ENCODE measurements around the gene PSME3IP1. TPM values are rescaled to one million over a fixed set of nuclear protein-coding genes. Genes with fewer than 3 reads are reported as not detected.

PSME3IP1 gene
- total and polyA plus RNA-seq, 2 experiments from 2014 or later, result 78.0 to 105 TPM

DNA sequence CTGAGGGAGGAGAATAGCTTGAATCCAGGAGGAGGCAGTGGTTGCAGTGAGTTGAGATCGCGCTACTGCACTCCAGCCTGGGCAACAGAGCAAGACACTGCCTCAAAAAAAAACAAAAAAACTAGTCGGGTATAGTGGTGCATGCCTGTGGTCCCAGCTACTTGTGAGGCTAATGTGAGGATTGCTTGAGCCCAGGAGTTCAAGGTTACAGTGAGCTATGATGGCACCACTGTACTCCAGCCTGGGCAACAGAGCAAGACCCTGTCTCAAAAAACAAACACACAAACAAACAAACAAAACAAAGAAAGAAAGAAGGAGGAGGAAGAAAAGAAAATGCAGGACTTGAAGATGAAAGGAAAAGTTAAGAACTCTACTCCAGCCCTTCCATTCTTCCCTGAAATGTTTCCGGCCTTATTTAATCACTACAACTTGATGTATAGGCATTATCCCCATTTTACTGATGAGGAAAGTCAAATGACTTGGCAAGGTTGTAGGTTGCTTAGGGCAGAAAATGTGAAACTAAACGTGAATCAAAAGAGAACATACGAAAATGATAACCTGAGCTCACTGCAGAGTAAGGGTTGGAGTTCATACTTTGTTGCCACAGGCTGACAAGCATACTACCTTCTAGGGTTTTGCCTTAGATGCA is 30.0 kb downstream of the PSME3IP1 start:
- no peak for ATAC-seq
- Histone ChIP-seq H3K9me2 (ENCODE audit: insufficient read depth) (no peaks in the 10 kb centered on the region), H3K27ac (ENCODE audit: low read depth) (no peak overlapping the region), H4K20me1 (replicated peaks; ENCODE audit: insufficient read depth) (no peaks in the 10 kb centered on the region), H3K27me3 (ENCODE audit: insufficient read depth) (no peaks in the 10 kb centered on the region), H3K79me2 (replicated peaks; ENCODE audit: insufficient read depth) (no peaks in the 10 kb centered on the region), H3K4me3 (no peak overlapping the region), H3K36me3 (ENCODE audit: insufficient read depth) (peaks cover 19% of the 10 kb centered on the region), H3K4me2 (no peak overlapping the region), H3K4me1 (ENCODE audit: insufficient read depth) (peaks cover 24% of the 10 kb centered on the region), H2AFZ (no peak overlapping the region), H3F3A (replicated peaks; ENCODE audit: low read depth) (no peaks in the 10 kb centered on the region)
- Mint-ChIP-seq H3K4me1 (peaks cover 39% of the 10 kb centered on the region), H3K27ac (no peak overlapping the region), H3K36me3 (ENCODE audit: low read depth) (peaks cover 68% of the 10 kb centered on the region), H3K4me3 (no peak overlapping the region), H3K27me3 (ENCODE audit: insufficient read depth, low read depth, poor library complexity) (peaks cover 4% of the 10 kb centered on the region), H3K9me3 (no peaks in the 10 kb centered on the region)
- TF ChIP-seq, protein P1, sequence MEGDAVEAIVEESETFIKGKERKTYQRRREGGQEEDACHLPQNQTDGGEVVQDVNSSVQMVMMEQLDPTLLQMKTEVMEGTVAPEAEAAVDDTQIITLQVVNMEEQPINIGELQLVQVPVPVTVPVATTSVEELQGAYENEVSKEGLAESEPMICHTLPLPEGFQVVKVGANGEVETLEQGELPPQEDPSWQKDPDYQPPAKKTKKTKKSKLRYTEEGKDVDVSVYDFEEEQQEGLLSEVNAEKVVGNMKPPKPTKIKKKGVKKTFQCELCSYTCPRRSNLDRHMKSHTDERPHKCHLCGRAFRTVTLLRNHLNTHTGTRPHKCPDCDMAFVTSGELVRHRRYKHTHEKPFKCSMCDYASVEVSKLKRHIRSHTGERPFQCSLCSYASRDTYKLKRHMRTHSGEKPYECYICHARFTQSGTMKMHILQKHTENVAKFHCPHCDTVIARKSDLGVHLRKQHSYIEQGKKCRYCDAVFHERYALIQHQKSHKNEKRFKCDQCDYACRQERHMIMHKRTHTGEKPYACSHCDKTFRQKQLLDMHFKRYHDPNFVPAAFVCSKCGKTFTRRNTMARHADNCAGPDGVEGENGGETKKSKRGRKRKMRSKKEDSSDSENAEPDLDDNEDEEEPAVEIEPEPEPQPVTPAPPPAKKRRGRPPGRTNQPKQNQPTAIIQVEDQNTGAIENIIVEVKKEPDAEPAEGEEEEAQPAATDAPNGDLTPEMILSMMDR (conservative IDR thresholded peaks at IDR 0.05; ENCODE audit: low read depth in 2 of 2), result no peak
- TF ChIP-seq ZNF114 (CRISPR knock-in tag; IDR thresholded peaks at IDR 0.05) (no peak), EZH2phosphoT487 (IDR thresholded peaks at IDR 0.05; ENCODE audit: unreplicated experiment) (no peak), REST (IDR thresholded peaks at IDR 0.05; ENCODE audit: unreplicated experiment) (no peak), JUNB (IDR thresholded peaks at IDR 0.05; ENCODE audit: unreplicated experiment) (no peak), ZNF331 (CRISPR knock-in tag; IDR thresholded peaks at IDR 0.05; ENCODE audit: low read depth) (no peak)
- TF ChIP-seq, protein P2, sequence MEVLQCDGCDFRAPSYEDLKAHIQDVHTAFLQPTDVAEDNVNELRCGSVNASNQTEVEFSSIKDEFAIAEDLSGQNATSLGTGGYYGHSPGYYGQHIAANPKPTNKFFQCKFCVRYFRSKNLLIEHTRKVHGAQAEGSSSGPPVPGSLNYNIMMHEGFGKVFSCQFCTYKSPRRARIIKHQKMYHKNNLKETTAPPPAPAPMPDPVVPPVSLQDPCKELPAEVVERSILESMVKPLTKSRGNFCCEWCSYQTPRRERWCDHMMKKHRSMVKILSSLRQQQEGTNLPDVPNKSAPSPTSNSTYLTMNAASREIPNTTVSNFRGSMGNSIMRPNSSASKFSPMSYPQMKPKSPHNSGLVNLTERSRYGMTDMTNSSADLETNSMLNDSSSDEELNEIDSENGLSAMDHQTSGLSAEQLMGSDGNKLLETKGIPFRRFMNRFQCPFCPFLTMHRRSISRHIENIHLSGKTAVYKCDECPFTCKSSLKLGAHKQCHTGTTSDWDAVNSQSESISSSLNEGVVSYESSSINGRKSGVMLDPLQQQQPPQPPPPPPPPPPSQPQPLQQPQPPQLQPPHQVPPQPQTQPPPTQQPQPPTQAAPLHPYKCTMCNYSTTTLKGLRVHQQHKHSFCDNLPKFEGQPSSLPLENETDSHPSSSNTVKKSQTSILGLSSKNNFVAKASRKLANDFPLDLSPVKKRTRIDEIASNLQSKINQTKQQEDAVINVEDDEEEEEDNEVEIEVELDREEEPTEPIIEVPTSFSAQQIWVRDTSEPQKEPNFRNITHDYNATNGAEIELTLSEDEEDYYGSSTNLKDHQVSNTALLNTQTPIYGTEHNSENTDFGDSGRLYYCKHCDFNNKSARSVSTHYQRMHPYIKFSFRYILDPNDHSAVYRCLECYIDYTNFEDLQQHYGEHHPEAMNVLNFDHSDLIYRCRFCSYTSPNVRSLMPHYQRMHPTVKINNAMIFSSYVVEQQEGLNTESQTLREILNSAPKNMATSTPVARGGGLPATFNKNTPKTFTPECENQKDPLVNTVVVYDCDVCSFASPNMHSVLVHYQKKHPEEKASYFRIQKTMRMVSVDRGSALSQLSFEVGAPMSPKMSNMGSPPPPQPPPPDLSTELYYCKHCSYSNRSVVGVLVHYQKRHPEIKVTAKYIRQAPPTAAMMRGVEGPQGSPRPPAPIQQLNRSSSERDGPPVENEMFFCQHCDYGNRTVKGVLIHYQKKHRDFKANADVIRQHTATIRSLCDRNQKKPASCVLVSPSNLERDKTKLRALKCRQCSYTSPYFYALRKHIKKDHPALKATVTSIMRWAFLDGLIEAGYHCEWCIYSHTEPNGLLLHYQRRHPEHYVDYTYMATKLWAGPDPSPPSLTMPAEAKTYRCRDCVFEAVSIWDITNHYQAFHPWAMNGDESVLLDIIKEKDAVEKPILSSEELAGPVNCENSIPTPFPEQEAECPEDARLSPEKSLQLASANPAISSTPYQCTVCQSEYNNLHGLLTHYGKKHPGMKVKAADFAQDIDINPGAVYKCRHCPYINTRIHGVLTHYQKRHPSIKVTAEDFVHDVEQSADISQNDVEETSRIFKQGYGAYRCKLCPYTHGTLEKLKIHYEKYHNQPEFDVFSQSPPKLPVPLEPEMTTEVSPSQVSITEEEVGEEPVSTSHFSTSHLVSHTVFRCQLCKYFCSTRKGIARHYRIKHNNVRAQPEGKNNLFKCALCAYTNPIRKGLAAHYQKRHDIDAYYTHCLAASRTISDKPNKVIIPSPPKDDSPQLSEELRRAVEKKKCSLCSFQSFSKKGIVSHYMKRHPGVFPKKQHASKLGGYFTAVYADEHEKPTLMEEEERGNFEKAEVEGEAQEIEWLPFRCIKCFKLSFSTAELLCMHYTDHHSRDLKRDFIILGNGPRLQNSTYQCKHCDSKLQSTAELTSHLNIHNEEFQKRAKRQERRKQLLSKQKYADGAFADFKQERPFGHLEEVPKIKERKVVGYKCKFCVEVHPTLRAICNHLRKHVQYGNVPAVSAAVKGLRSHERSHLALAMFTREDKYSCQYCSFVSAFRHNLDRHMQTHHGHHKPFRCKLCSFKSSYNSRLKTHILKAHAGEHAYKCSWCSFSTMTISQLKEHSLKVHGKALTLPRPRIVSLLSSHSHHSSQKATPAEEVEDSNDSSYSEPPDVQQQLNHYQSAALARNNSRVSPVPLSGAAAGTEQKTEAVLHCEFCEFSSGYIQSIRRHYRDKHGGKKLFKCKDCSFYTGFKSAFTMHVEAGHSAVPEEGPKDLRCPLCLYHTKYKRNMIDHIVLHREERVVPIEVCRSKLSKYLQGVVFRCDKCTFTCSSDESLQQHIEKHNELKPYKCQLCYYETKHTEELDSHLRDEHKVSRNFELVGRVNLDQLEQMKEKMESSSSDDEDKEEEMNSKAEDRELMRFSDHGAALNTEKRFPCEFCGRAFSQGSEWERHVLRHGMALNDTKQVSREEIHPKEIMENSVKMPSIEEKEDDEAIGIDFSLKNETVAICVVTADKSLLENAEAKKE (CRISPR knock-in tag; IDR thresholded peaks at IDR 0.05), result no peak
- DNase-seq (ENCODE audit: low spot score), result no peak

All from GM23338 (cell line).